CD4-positive, alpha-beta T cell treated with Interleukin-12 subunit alpha and Interleukin-12 subunit beta, for 1 hour (primary cell): ENCODE measurements around the gene LRRC61.
A peak's percentile ranks its signal among the peaks of the same experiment; 100 is the strongest.

Source experiments
- DNase-seq: peaks from one replicate; pipeline ENCODE4 v3.0.0-alpha.2; 2020

The LRRC61 gene

GRCh38 chr7:150333659-150334058 is 10.5 kb downstream of the LRRC61 start:
- no peak for DNase-seq

- DNase-seq, result no peak
Measured at GRCh38 chr7:150334108-150334507, 11.0 kb downstream of the LRRC61 start.

GRCh38 chr7:150335108-150335773 is 12.1 kb downstream of the LRRC61 start:
- DNase-seq, result no peak

- DNase-seq, result no peak
Measured at GRCh38 chr7:150335774-150336112, 12.6 kb downstream of the LRRC61 start.

- no peak for DNase-seq
Measured at GRCh38 chr7:150336746-150337145, 13.6 kb downstream of the LRRC61 start.

GRCh38 chr7:150337179-150337578 is 14.0 kb downstream of the LRRC61 start:
- DNase-seq, result no peak

GRCh38 chr7:150337659-150338081 is 14.5 kb downstream of the LRRC61 start:
- DNase-seq, result no peak

- DNase-seq, result no peak
Measured at GRCh38 chr7:150338166-150338829, 15.1 kb downstream of the LRRC61 start.

GRCh38 chr7:150339409-150339809 is 16.3 kb downstream of the LRRC61 start:
- no peak for DNase-seq

- no peak for DNase-seq
Measured at GRCh38 chr7:150340024-150340749, 17.0 kb downstream of the LRRC61 start.

- DNase-seq, result no peak
Measured at GRCh38 chr7:150340875-150341262, 17.7 kb downstream of the LRRC61 start.

- DNase-seq, result no peak
Measured at GRCh38 chr7:150341263-150342120, 18.3 kb downstream of the LRRC61 start, which contains the start of gene RARRES2. Gene RARRES2 (minus strand): TSS chr7:150341629. CDS start chr7:150340609, 1,020 bp downstream.

GRCh38 chr7:150342121-150342408 is 18.9 kb downstream of the LRRC61 start:
- DNase-seq, result no peak

GRCh38 chr7:150343225-150343624 is 20.1 kb downstream of the LRRC61 start:
- DNase-seq, result no peak

GRCh38 chr7:150344299-150344698 is 21.1 kb downstream of the LRRC61 start:
- no peak for DNase-seq

- DNase-seq, result no peak
Measured at GRCh38 chr7:150345012-150345411, 21.9 kb downstream of the LRRC61 start.

GRCh38 chr7:150346922-150347321 is 23.8 kb downstream of the LRRC61 start:
- no peak for DNase-seq

GRCh38 chr7:150351587-150352194 is 28.5 kb downstream of the LRRC61 start:
- no peak for DNase-seq

- DNase-seq, result no peak
Measured at GRCh38 chr7:150355666-150356059, 32.5 kb downstream of the LRRC61 start.

- peak; percentile 59 for DNase-seq
Measured at GRCh38 chr7:150356265-150356897, 33.2 kb downstream of the LRRC61 start.

GRCh38 chr7:150357270-150357669 is 34.1 kb downstream of the LRRC61 start:
- peak; percentile 80 for DNase-seq

- no peak for DNase-seq
Measured at GRCh38 chr7:150357771-150358427, 34.7 kb downstream of the LRRC61 start.
